HFFc6 (cell line): Measurements from ENCODE around the gene LHFPL3. TPM values are rescaled to one million over a fixed set of nuclear protein-coding genes. Genes with fewer than 3 reads are reported as not detected.

Experiments
- DNase-seq: peaks from one replicate; pipeline ENCODE4 v3.0.0-alpha.2; 2018
- H3K27ac Mint-ChIP-seq: 2 replicates; pipeline ENCODE4 v1.8.0; 2020; ENCODE audit warnings: mild to moderate bottlenecking, mixed read lengths
- H3K27me3 Mint-ChIP-seq: 2 replicates; pipeline ENCODE4 v1.8.0; 2021; ENCODE audit warnings: mild to moderate bottlenecking, moderate library complexity, mixed read lengths; ENCODE audit not compliant: insufficient read depth
- H3K36me3 Mint-ChIP-seq: 2 replicates; pipeline ENCODE4 v1.8.0; 2021; ENCODE audit warnings: low read depth, mixed read lengths
- H3K4me1 Mint-ChIP-seq: 2 replicates; pipeline ENCODE4 v1.8.0; 2020; ENCODE audit warnings: low read depth, mixed read lengths
- H3K4me3 Mint-ChIP-seq: 2 replicates; pipeline ENCODE4 v1.8.0; 2020; ENCODE audit warnings: mild to moderate bottlenecking, moderate library complexity, mixed read lengths
- H3K9me3 Mint-ChIP-seq: 2 replicates; pipeline ENCODE4 v1.8.0; 2020; ENCODE audit warnings: mild to moderate bottlenecking, mixed read lengths
- CTCF ChIP-seq: fragments of 200-600 bp; sonication (generic); IDR thresholded peaks from 2 replicates; pipeline ENCODE4 v1.5.0; 2021; ENCODE audit warnings: antibody characterized with exemption, mild to moderate bottlenecking
- total RNA-seq, 6 experiments: library from RNA; stranded (reverse); fragmentation: NEBNext Ultra II Directional; extraction: Animal tissue kit (Norgen Biotek cat#: 25700); gene quantifications; 2 replicates in 1 of 6; 3 replicates in 5 of 6; pipeline ENCODE4 v1.2.3, GENCODE V29; 2021

Gene LHFPL3
- total RNA-seq, 6 experiments from 2014 or later = not detected

GRCh38 chr7:104848138-104848990 lies 520.0 kb downstream of the LHFPL3 start:
- Mint-ChIP-seq H3K36me3 (no peaks in the 10 kb centered on the region), H3K9me3 (no peaks in the 10 kb centered on the region), H3K27me3 (peaks cover 16% of the 10 kb centered on the region), H3K4me1 (no peaks in the 10 kb centered on the region), H3K27ac (no peak overlapping the region), H3K4me3 (no peak overlapping the region)
- DNase-seq = peak; percentile 41
- peak; percentile 92 for TF ChIP-seq CTCF

DNA sequence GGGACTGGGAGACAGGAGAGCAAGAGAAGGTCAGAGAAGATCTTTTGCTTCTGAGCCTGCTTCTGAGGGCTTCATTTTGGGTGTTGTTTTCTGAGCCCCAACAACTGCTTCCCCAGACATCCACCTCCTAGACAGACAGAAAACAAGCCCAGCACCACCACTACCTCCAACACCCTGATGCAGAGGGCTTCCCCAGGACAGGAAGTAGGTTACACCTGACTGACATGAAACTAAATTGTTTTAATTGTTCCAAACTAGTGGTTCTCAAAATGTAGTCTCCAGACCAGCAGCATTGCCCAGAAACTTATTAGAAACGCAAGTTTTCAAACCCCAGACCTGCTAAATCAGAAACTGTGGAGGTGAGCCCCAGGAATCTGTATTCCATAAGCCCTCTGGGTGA lies 522.0 kb downstream of the LHFPL3 start:
- H3K36me3 Mint-ChIP-seq = no peaks in the 10 kb centered on the region
- no peaks in the 10 kb centered on the region for H3K9me3 Mint-ChIP-seq
- DNase-seq = no peak
- no peak for TF ChIP-seq CTCF
- no peaks in the 10 kb centered on the region for H3K4me1 Mint-ChIP-seq
- no peak overlapping the region for H3K27ac Mint-ChIP-seq
- H3K27me3 Mint-ChIP-seq = peaks cover 15% of the 10 kb centered on the region
- H3K4me3 Mint-ChIP-seq = no peak overlapping the region

- Mint-ChIP-seq H3K36me3 (no peaks in the 10 kb centered on the region), H3K9me3 (no peaks in the 10 kb centered on the region), H3K4me1 (no peaks in the 10 kb centered on the region), H3K4me3 (no peak overlapping the region), H3K27ac (no peak overlapping the region), H3K27me3 (peaks cover 16% of the 10 kb centered on the region)
- DNase-seq = no peak
- no peak for TF ChIP-seq CTCF
Measured at GRCh38 chr7:104851268-104851667, 522.9 kb downstream of the LHFPL3 start.

- Mint-ChIP-seq H3K4me1 (no peaks in the 10 kb centered on the region), H3K36me3 (no peaks in the 10 kb centered on the region)
- TF ChIP-seq CTCF = no peak
Measured at GRCh38 chr7:104852386-104852785, 524.0 kb downstream of the LHFPL3 start.

GRCh38 chr7:104855861-104856260 lies 527.5 kb downstream of the LHFPL3 start:
- Mint-ChIP-seq H3K4me1 (no peaks in the 10 kb centered on the region), H3K36me3 (no peaks in the 10 kb centered on the region), H3K27ac (no peak overlapping the region), H3K27me3 (peaks cover 17% of the 10 kb centered on the region), H3K4me3 (no peak overlapping the region), H3K9me3 (no peaks in the 10 kb centered on the region)
- no peak for DNase-seq
- TF ChIP-seq CTCF = no peak

More at GRCh38 chr7:104852386-104852785, 524.0 kb downstream of the LHFPL3 start:
- no peak for DNase-seq
- Mint-ChIP-seq H3K4me3 (no peak overlapping the region), H3K27ac (no peak overlapping the region), H3K27me3 (peaks cover 15% of the 10 kb centered on the region), H3K9me3 (no peaks in the 10 kb centered on the region)
